Stimulated activated CD4-positive, alpha-beta T cell treated with anti-CD3 and anti-CD28 coated beads, Interleukin-15, amount 100 ng/mL, for 24 hours (primary cell): ENCODE measurements around the gene CDKN2AIP.
"Not testable (repeated sequence)": the region's sequence is repeated elsewhere in the genome, so short reads cannot be mapped to it uniquely, and the experiment has no call there.

Experiments used
- DNase-seq: peaks from one replicate; pipeline ENCODE4 v3.0.0-alpha.2; 2020

The CDKN2AIP gene

DNA sequence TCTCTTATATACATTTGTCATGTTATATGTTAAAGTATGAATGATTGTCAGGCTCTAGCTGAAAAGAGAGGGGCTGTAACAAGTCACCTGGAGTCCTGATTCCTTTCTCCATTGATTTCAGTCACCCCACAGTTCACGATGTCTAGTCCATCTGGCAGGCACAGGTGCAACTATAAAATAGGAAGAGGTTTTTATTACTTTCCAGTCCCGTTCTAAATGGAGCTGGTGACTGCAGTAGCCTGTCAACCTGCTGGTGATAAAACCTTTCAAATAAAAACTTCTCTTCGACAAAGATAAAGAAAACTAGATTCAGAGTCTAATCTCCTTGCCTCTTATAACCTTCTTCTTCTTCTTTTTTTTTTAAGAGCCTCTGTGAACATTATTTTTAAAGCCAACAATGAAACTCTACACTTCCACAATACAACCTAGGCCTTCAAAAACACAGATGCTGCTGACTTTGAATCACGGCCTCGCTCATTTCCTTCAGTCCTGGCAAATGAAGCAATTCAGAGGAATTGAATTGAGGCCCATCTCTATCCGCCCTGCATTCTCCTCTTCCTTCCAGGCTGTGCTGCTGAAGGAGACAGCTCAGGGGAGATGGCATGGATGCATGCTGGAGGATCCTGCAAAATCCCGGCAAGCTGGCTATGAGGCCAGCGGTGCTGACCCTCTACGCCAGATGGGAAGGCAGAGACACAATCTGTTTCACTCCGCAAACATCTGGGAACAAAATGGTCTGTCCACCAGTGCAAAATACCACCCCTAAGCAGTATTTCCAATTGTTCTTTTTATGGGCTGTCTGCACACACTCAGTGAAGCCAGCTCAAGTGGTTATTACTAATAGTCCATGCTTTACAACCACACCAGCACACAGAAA, 27.3 kb upstream of the CDKN2AIP start:
- DNase-seq: no peak

- no peak for DNase-seq
Observed at GRCh38 chr4:183422962-183423631, 21.3 kb upstream of the CDKN2AIP start.

DNA sequence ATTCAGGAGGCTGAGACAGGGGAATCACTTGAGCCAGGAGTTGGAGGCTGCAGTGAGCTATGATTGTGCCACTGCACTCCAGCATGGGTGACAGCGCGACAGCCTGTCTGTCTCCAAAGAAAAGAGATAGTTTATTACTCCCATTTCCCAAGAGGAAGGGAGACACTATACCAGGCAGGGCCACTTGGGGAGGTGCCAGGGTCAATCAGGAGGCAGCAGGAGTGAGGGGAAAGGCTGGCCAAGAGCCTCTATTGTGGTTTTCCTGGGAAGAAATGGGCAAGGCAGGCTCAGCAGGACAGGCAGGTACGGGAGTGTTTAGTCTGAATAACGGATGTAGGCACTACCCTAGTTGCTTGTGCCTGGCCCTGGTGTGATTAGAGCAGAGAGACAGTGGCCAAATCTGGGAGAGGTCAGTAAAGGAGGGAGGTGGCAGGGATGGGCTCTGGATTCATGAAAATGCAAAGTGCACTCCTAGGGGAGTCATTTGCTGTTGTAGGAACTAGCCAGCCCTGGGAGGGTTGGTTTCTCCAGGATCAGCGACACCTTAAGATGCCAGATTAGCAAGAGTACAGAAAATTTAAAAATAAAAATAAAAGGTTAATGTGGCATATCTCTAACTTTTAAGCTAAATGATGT, 20.2 kb upstream of the CDKN2AIP start:
- no peak for DNase-seq

DNA sequence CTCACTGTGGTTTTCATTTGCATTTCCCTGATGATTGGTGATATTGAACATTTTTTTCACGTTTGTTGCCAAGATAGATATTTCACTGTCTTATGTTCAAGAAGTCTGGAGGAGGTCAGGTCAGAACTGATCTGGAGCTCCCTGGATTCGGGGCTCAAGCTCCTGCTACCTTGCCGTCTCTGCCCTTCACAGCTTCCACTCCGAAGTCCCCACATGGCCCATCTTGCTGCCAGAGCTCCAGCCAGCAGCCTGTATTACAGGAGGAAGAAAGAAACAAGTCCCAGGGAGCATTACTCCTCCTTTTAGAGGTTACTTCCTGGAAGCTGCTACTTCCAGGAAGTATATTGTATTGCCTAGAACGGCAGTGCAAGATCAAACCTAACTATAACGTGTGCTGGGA, 17.9 kb upstream of the CDKN2AIP start:
- DNase-seq: no peak

DNA sequence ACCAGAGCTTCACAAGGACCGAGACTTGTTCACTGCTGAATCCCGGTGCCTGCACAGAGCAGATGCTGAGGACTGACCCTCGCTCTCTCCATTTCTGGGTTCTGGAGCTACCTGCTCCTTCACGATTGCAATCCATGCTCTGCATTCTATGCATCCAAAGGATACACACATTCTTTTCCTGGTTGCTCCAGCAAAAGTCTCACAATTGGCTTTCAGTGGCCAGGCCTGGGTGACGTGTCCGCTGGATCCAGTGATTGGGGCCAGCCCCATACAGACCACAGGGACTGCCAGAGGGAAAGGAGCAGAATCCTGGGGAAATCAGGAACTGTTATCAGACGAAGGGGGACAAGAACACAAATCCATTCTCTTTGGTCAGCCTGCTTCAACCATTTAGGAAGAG, 14.9 kb upstream of the CDKN2AIP start:
- no peak for DNase-seq

- DNase-seq: peak; percentile 35
Observed at GRCh38 chr4:183430317-183430993, 14.0 kb upstream of the CDKN2AIP start.

DNA sequence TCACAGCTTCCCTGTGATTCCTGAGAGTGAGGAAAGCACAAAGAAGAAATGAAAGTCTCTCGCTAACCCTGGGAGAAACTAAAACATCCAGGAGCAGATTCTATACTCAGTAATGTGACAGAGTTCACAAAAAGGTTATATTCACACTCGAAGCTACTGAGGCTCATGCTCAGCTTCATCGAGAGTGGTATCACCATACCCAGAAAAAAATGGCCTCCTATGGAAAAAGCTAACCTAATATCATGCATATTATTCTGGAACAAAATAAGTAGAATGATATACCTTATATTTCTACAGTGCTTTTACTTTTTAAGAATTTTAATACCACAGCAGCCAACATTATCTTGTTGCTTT, 13.5 kb upstream of the CDKN2AIP start:
- no peak for DNase-seq

- no peak for DNase-seq
Observed at GRCh38 chr4:183431614-183432013, 12.8 kb upstream of the CDKN2AIP start.

GRCh38 chr4:183433183-183433582, 11.3 kb upstream of the CDKN2AIP start:
- not testable (repeated sequence) for DNase-seq

DNA sequence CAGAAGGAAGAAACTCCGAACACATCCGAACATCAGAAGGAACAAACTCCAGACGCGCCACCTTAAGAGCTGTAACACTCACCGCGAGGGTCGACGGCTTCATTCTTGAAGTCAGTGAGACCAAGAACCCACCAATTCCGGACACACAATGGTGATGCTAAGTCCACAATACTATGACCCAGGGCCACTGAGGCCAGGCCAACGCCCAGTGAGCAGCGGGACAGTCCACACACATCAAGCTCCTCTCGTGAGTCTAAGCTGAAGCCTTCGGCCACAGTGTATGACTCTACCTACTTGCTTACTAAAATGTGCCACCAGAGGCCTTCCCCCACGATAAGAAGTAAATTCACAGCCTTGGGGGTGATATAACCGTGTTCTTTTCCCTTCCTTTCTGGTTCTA, 10.2 kb upstream of the CDKN2AIP start:
- DNase-seq: no peak

DNA sequence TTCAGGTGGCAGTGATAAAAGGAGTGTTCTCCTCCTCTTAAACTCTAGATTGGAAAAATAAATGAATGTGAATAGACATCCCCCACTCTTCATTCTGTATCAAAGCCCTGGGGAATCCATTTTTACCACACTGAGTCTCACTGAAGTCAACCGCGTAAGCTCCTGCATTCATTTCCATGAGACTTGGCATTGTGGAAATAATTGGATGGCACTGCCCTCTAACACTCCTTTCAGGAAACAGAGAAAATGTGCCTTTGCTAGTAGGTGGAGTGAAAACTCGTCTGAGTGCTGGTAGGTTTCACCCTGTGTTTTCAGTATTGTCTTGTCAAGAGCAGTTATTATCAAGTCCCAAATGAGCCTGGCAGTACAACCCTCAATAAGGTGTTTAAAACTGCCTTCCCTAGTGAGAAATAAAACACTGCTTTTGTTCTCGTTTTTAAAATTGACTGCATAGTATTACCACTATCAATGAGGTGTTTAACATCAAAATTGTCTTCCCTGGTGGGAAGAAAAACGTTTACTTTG, 9.7 kb upstream of the CDKN2AIP start:
- no peak for DNase-seq

GRCh38 chr4:183435803-183436202, 8.6 kb upstream of the CDKN2AIP start:
- no peak for DNase-seq

DNA sequence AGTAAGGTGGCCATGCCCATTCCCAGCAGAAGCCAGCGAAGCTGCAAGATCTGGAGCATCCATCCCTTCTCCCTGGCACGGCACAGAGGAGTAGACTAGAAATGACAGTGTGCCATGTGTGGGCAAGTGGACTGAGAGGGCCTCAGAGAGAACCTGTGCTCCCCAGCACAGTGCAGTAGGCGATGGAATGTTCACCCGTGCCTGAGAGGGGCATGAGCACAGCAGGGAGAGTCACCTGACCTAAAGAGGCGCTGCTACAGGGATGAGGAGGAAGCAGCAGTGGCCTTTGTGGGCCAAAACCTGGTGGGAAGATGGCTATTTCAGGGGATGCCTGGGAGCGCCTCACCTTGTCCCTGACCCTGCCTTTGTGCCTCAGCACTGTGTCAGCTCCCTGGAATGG, 8.0 kb upstream of the CDKN2AIP start:
- no peak for DNase-seq

GRCh38 chr4:183437452-183437851, 7.0 kb upstream of the CDKN2AIP start:
- DNase-seq: no peak

GRCh38 chr4:183438458-183439113, 5.8 kb upstream of the CDKN2AIP start:
- no peak for DNase-seq

DNA sequence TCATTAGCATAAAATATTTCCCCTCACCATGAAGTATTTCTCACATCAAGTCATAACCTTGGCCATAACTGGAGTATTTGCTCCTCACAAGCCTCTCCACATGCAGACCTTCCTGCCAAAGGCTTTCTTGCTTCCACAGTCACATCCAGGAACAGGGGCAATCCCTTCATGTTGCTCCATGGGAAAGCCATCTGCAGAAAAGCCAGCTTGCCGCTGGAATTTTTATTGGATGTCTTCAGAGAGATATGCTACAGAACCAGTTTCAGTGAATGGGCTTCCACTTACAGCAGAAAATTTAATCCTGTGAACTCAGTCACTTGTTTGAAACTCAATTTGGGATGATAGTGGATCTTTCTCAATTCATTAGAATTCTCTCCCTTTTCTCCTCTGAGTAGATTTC, 3.2 kb upstream of the CDKN2AIP start:
- no peak for DNase-seq

GRCh38 chr4:183443655-183444213, 702 bp upstream of the CDKN2AIP start:
- peak; percentile 51 for DNase-seq

DNA sequence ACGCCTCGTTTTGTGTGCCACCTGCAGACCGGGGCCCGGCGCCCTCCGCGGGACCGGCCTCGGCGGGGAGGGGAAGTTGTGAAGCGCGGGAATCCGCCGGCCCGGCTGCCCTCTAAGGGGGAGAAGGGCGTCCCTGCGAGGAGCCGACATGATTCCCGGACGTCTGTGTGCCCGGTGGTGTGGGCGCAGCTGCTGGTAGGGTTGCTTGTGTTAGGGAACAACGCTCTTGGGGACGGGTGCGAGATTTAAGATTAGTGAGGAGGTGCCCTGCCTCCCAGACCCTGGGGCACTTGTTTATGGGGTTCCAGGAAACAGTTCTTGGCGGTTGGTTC, 627 bp downstream of the CDKN2AIP start:
- DNase-seq: no peak

- no peak for DNase-seq
Observed at GRCh38 chr4:183447646-183448045, 3.2 kb downstream of the CDKN2AIP start.

DNA sequence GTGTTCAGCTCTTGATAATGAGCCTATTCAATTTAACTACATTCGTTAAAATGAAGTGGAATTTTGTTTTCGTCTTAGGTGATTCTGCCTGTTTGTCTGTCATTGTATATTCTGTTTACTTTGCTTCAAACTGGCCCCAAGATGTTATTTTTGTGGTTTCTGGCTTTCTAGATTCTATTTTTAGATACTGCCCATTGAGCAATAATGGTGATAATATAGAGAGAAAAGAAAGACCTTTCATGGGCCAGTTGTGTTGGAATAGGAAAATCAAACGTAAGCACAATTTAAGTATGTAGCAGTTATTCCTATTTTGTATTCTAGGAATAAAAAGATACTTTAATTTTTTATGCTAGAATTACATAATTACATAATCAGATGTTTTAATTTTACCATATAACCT, 4.0 kb downstream of the CDKN2AIP start:
- no peak for DNase-seq

DNA sequence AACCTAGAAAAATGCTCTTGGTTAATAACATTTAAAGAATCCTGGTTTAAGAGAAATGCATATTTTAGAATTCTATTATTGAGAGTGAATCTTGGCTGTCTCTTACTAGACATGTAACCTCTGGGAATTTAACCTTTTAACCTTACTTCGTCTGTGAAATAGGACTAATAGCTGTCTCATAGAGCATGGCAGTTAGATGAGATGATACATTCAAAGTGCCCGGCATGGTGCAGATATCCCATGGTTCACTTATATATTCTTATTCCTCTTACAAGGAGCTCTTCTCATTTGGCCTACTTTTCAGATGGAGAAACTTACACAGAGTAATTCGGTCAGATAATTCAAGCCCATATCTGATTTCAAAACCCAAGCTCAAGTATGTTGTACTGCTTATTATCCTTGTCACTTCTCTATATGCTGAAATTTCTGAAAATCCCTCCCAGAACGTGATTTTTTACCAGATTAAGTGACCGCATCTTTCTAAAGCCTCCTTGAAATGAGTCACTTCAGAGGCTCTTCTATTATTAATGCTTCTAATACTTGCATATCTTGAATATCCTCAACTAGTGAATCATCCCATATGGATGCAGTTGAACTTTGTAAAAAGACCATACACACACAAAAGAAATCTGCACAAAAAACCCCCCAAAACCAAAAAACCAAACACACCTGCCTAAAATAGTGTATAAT, 4.9 kb downstream of the CDKN2AIP start:
- no peak for DNase-seq

- no peak for DNase-seq
Observed at GRCh38 chr4:183450108-183450507, 5.7 kb downstream of the CDKN2AIP start.
